A673 (cell line): Measurements from ENCODE around the gene RAB17. TPM values are rescaled to one million over a fixed set of nuclear protein-coding genes. Genes with fewer than 3 reads are reported as not detected.

Experiments
- BruUV-seq: library from RNA; stranded (reverse); fragments of 400-500 nt; replicated peaks from 2 replicates; lab custom pipeline; 2021; lab: Mats Ljungman, UMichigan
- CTCF ChIA-PET: fragments of 300-600 bp; sonication (Branson Sonifier 250); formaldehyde crosslinking; loops from one replicate; lab custom pipeline; 2022; ENCODE audit warnings: antibody characterized with exemption; lab: Charles Lee
- POLR2A ChIA-PET: fragments of 300-600 bp; sonication (Branson Sonifier 250); formaldehyde crosslinking; loops from one replicate; lab custom pipeline; 2022; ENCODE audit warnings: antibody characterized with exemption; ENCODE audit not compliant: low non-redundant PET; lab: Charles Lee
- DNase-seq: peaks from one replicate; pipeline ENCODE4 v3.0.0-alpha.2; 2015; ENCODE audit warnings: low spot score
- H3K27ac ChIP-seq: fragments of 200-600 bp; sonication (generic); 2 replicates; pipeline ENCODE4 v1.5.1; 2016; ENCODE audit warnings: mixed run types, low read depth, mild to moderate bottlenecking, mixed read lengths, antibody characterized with exemption, low read length; ENCODE audit not compliant: poor library complexity, severe bottlenecking
- H3K27me3 ChIP-seq: fragments of 200-600 bp; sonication (generic); replicated peaks from 2 replicates; pipeline ENCODE4 v1.6.1; 2017; ENCODE audit warnings: mixed run types, low read depth, mild to moderate bottlenecking, mixed read lengths, antibody characterized with exemption, low read length; ENCODE audit not compliant: insufficient read depth, poor library complexity
- H3K36me3 ChIP-seq: fragments of 200-600 bp; sonication (generic); 2 replicates; pipeline ENCODE4 v1.6.1; 2016; ENCODE audit warnings: mixed run types, mild to moderate bottlenecking, mixed read lengths, antibody characterized with exemption, low read length; ENCODE audit not compliant: insufficient read depth, poor library complexity, severe bottlenecking
- H3K4me1 ChIP-seq: fragments of 200-600 bp; sonication (generic); 2 replicates; pipeline ENCODE4 v1.6.1; 2017; ENCODE audit warnings: mixed run types, mild to moderate bottlenecking, mixed read lengths, antibody characterized with exemption, low read length; ENCODE audit not compliant: insufficient read depth, poor library complexity, severe bottlenecking
- H3K4me3 ChIP-seq: fragments of 200-600 bp; sonication (generic); 2 replicates; pipeline ENCODE4 v1.5.1; 2016; ENCODE audit warnings: low read depth, mixed run types, mild to moderate bottlenecking, mixed read lengths, low read length; ENCODE audit not compliant: poor library complexity, severe bottlenecking
- H3K9me3 ChIP-seq: fragments of 200-600 bp; sonication (generic); 2 replicates; pipeline ENCODE4 v1.6.1; 2016; ENCODE audit warnings: mixed run types, low read depth, mild to moderate bottlenecking, mixed read lengths, antibody characterized with exemption, low read length; ENCODE audit not compliant: poor library complexity, severe bottlenecking
- EZH2 ChIP-seq: fragments of 200-600 bp; sonication (generic); IDR thresholded peaks from 2 replicates; pipeline ENCODE4 v1.6.1; 2017; ENCODE audit warnings: borderline replicate concordance, low read depth, mild to moderate bottlenecking, mixed read lengths, antibody characterized with exemption, low read length; ENCODE audit not compliant: poor library complexity, severe bottlenecking
- intact Hi-C: fragments of 100-400 bp; cut with micrococcal nuclease; formaldehyde crosslinking; loops from one replicate; pipeline ENCODE4 v1.10.0; 2022; ENCODE audit not compliant: unreplicated experiment
- total RNA-seq: library from RNA; stranded (reverse); gene quantifications from 2 replicates; pipeline ENCODE4 v1.2.3, GENCODE V29; 2021
- TF ChIP-seq, protein P1 (sequence below): fragments of 300-800, 200-600 bp; sonication (generic); conservative IDR thresholded peaks from 2 replicates; pipeline ENCODE4 v1.5.1; 2017; ENCODE audit warnings: low read depth, mild to moderate bottlenecking, antibody characterized with exemption, low read length, moderate library complexity, mixed read lengths

The RAB17 gene
- total RNA-seq, 1 experiment from 2014 or later = 0.62 TPM

- no peak for TF ChIP-seq EZH2
- TF ChIP-seq, protein P1, sequence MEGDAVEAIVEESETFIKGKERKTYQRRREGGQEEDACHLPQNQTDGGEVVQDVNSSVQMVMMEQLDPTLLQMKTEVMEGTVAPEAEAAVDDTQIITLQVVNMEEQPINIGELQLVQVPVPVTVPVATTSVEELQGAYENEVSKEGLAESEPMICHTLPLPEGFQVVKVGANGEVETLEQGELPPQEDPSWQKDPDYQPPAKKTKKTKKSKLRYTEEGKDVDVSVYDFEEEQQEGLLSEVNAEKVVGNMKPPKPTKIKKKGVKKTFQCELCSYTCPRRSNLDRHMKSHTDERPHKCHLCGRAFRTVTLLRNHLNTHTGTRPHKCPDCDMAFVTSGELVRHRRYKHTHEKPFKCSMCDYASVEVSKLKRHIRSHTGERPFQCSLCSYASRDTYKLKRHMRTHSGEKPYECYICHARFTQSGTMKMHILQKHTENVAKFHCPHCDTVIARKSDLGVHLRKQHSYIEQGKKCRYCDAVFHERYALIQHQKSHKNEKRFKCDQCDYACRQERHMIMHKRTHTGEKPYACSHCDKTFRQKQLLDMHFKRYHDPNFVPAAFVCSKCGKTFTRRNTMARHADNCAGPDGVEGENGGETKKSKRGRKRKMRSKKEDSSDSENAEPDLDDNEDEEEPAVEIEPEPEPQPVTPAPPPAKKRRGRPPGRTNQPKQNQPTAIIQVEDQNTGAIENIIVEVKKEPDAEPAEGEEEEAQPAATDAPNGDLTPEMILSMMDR = no peak
- ChIA-PET POLR2A (no interaction called here), CTCF (interaction anchor here (0.7 kb wide), 1 partner anchor 78 kb away, joined by 6 read pairs; no protein-coding TSS in a partner anchor)
- Histone ChIP-seq H3K27ac (no peak overlapping the region), H3K36me3 (no peaks in the 10 kb centered on the region), H3K4me3 (no peak overlapping the region), H3K27me3 (no peaks in the 10 kb centered on the region), H3K9me3 (no peaks in the 10 kb centered on the region), H3K4me1 (peaks cover 14% of the 10 kb centered on the region)
- no peak for DNase-seq
- no TSS peak for BruUV-seq
- intact Hi-C loops = no loop called here
Observed at GRCh38 chr2:237591141-237591881, 777 bp upstream of the RAB17 start.

- no TSS peak for BruUV-seq
- no peak overlapping the region for H3K27ac ChIP-seq
- intact Hi-C loops = no loop called here
- TF ChIP-seq, protein P1 = no peak
- no peak for TF ChIP-seq EZH2
- H3K9me3 ChIP-seq = no peaks in the 10 kb centered on the region
- CTCF ChIA-PET = no interaction called here
- H3K36me3 ChIP-seq = no peaks in the 10 kb centered on the region
- no peak overlapping the region for H3K4me3 ChIP-seq
- no peaks in the 10 kb centered on the region for H3K27me3 ChIP-seq
- POLR2A ChIA-PET = interaction anchor here (0.6 kb wide), 1 partner anchor 295 kb away, joined by 6 read pairs; no protein-coding TSS in a partner anchor
- DNase-seq = no peak
- H3K4me1 ChIP-seq = no peaks in the 10 kb centered on the region
Observed at GRCh38 chr2:237588044-237588696, 2.4 kb downstream of the RAB17 start.

GRCh38 chr2:237585590-237586221 lies 4.8 kb downstream of the RAB17 start:
- BruUV-seq = no TSS peak

More at GRCh38 chr2:237585590-237586221, 4.8 kb downstream of the RAB17 start:
- no peaks in the 10 kb centered on the region for H3K4me1 ChIP-seq
- ChIA-PET CTCF (interaction anchor here (0.5 kb wide), 1 partner anchor 73 kb away, joined by 5 read pairs; no protein-coding TSS in a partner anchor), POLR2A (no interaction called here)
- no peaks in the 10 kb centered on the region for H3K36me3 ChIP-seq
- no peaks in the 10 kb centered on the region for H3K27me3 ChIP-seq
- H3K4me3 ChIP-seq = no peak overlapping the region
- TF ChIP-seq EZH2 = no peak
- TF ChIP-seq, protein P1 = no peak
- intact Hi-C loops = no loop called here
- no peak for DNase-seq
- no peaks in the 10 kb centered on the region for H3K9me3 ChIP-seq
- no peak overlapping the region for H3K27ac ChIP-seq
